Measurements from ENCODE around the gene C3orf49.

Gene C3orf49

DNA sequence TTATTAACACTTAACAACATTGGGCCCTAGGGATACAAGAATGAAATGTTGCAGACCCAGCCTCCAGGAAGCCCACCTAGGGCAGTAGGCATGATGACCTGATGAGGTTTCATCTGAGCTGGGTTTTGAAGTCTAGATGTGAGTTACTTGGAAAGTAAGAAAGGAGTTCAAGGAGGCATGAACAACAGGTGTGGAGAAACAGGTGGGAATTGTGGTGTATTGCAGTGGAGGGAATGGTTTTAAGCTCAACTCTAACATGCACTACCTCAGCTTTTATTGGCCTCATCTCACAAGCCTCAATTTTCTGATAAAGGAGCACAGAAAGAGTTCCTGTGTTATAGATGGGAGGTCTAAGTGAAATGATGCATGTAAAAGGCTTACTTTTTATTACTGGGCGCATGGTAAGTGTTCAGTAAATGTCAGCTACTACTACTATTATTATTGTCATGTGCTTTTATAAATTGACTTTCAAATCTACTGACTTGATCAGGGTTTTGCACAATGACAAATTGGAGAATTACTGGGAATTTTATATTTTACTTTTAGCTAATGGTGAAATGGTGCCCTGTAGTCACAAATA is 73.8 kb downstream of the C3orf49 start:
- no peak for DNase-seq

DNA sequence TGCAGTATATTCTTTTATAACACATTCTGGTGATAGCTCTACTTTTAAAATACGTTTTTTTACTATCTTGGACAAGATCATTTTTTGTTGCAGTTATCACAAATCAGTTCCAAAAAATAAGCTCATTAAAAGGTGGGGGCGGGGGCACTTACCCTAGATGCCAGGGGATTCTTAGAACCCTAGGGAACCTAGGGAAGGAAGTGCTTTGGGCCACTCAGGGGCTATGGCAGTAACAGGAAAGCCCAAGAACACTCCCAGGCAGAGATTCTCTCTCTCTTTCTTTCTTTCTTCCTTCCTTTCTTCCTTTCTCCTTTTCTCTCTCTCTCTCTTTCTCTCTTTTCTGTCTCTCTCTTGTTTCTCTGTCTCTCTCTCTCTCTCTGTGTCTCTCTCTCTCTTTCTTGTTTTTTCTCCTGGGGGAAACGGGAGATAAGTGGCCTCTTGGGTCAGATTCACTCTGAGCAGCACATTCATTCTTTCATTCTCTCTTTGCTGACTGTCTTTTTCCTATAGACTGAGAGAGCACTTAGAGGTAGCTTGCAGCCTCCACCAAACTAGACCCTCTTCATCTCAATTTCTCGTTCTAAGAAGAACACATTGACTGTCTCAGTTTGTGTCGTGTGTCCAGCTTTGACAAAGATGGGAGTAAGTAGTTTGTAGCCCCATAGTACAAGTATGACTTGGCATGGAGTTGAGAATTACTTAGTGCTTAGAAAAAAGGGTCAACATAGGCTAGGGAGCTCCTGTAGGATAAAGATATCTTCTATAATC is 76.5 kb downstream of the C3orf49 start:
- no peak for DNase-seq

DNA sequence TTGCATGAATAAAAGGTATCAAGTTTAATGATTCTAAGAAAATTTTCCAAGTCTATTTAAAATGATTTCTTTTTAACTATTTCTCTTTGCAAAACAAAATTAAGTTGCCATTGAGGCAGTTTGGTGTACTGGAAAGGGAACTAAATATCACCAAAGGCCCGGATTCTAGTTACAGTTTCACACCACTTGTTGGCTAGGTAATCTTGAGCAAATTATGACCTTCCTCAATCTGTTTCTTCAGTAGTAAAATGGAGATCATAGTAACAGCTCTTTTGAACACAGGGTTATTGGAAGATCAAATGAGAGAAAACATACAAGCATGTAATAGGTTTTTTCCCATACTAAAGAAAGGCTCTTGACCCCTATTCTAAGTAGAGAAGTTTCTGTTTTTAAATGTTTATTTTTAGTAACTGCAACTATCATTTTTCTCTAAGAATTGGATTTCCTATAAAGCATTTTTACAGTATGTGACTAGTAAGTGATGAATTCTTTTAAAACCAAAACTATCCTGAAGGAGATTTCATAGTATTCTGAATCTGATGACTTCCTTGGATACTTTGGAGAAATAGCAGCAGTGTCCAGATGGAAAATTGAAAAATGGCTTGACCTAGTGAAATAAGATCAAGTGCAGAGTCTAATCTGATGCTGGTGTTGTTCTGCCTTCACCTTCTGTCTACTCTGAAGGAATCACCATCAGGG is 77.4 kb downstream of the C3orf49 start:
- DNase-seq = no peak
